ENCODE measurements around the gene NACC1.
A peak's percentile ranks its signal among the peaks of the same experiment; 100 is the strongest.

NACC1 gene

DNA sequence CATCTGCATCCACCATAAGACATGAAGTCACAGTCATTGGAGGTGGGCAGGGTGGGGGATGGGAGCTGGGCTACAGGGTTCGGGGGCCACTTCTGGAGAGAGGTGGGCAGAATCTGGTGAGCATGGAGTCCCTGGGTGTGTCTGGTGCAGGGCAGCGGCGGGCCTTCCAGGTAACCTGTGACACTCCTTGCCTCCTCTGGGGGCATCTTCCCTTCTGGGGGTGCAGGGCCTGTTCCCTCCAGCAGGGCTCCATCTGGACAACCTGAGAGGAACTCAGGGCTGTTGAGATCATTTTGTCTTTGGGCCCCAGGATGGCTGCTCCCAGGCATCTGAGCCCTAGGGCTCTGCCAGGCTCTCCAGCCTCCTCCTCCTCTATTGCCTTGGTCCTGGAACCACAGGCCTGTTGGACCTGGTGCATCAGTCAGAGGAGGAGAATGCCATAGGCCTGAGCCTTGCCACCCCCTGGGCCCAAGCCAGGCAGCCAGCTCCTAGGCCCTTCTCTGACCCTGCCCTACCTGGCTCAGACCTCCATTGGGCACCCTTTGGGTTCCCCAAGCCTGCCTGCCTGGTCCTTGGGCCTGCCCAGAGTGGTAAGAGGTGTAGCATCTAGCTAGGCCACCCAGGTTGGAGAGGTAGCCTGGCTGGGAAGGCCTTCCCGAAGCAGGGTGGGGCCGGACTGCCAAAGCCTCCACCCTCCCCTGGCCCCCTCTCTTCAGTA lies 28.8 kb upstream of the NACC1 start:
- peak; percentile 62 for DNase-seq

GRCh38 chr19:13089857-13090507 lies 28.1 kb upstream of the NACC1 start:
- DNase-seq, result no peak

GRCh38 chr19:13090511-13091231 lies 27.4 kb upstream of the NACC1 start:
- no peak for DNase-seq

DNA sequence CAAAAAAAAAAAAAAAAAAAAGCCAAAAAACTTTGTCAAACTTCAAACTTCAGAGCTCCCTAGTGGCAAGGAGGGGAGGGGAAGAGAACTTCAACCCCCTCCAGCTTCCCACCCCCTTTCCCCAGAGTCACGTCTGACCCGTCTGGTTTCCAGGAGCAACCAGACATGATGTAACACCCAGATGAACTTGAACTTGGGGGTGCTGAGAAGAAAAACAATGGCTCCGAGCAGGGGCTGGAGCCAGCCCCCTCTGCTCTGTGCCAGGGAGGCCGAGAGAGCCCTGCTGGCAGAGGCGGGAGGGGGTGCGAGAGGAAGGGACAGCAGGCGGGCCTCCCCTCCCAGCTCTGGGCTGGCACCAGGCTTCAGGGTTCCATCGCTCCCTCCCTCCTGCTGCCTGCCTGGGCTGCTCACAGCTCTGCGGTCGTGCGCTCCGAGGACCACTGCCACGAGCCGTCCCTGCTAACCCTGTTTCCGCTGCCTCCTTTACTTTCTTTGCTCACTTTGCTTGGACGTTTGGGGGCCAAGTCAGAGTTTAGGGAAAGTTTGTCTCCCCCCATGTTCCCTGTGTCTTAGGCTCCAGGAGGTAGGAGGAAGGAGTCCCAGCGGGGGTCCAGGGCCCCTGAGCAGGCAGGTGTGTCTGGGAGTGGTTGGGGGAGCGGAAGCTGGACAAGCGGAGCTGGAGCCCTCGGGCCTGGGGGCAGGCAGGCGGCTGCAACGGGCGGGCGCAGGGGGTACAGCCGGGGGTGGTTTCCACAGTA lies 26.5 kb upstream of the NACC1 start:
- no peak for DNase-seq

GRCh38 chr19:13092158-13092543 lies 25.9 kb upstream of the NACC1 start:
- DNase-seq, result no peak

DNA sequence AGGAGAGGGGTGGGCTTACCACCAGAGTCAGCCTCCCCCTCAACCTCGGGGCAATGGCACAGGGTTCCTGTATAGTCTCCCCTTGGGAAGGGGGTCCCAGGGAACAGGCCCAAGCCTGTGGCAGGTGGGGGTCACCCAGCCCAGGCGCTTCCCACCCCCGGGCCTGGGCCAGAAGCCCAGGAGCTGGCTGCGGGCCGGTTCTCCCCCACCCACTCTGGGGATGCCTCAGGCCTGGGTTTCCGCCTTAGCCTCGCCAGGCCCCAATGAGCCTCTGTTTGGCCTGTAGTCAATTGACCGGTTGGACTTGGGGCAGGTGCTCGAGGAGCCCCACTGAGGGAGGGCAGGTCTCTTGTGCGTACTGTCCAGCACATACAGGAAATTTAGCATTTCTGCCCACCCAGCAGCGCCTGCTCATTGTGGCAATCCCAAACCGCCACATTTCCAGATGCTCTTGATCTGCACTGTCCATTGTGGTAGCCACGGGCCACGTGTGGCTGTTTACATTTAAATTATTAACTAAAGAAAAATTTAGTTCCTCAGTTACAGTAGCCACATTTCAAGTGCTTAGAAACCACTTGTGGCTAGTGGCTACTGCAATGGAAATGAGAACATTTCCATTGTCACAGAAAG lies 25.3 kb upstream of the NACC1 start:
- DNase-seq, result no peak

GRCh38 chr19:13093407-13094105 lies 24.5 kb upstream of the NACC1 start:
- peak; percentile 87 for DNase-seq

DNA sequence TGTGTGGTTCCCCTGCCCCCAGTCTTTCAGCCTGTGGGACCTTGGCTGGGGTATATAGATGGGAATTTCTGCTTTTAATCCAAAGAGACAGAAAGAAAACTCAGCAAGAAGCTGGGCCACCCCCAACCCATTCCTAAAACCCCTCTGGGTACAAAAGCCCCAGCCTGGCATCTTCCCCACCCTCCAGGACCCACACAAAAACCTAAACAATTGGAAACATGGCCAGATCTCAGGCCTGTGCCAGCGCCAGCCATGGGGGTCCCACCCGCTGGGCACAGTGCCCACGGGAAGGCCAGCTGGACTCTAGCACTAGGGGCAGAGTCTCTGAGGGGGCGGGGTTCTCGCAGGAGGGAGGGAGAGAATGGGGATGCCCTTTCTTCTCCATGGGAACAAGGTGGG lies 24.0 kb upstream of the NACC1 start:
- no peak for DNase-seq

DNA sequence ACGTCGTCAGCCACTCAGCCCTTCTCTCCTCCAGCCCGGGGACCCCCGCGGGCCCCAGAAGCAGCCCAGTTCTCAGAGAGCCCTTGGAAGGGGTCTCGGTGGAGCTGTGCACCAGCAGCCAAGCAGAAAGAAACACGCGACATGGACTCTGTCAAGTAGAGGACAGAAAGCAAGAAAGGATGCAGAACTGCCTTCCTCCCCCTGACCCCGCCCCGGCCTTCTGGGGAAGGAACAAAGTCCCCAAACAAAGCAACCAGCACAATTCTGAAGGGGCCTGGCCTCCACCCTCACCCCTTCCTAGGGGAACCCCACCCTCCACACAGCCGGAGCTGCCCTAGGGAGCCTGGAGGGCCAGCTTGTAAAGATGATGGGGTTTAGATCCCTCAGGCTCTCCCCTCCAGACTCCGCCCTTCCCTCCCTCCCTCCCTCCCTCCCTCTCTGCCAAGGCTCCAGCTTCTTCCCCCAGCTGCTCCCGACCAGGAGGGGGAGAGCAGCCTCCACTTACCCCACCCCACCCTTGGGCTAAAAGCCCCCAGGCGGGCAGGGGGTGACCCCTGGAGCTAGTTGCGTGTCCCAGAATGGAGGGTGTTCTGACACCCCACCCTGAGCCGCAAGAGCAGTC lies 23.2 kb upstream of the NACC1 start:
- no peak for DNase-seq

GRCh38 chr19:13095393-13095784 lies 22.7 kb upstream of the NACC1 start:
- DNase-seq, result no peak

DNA sequence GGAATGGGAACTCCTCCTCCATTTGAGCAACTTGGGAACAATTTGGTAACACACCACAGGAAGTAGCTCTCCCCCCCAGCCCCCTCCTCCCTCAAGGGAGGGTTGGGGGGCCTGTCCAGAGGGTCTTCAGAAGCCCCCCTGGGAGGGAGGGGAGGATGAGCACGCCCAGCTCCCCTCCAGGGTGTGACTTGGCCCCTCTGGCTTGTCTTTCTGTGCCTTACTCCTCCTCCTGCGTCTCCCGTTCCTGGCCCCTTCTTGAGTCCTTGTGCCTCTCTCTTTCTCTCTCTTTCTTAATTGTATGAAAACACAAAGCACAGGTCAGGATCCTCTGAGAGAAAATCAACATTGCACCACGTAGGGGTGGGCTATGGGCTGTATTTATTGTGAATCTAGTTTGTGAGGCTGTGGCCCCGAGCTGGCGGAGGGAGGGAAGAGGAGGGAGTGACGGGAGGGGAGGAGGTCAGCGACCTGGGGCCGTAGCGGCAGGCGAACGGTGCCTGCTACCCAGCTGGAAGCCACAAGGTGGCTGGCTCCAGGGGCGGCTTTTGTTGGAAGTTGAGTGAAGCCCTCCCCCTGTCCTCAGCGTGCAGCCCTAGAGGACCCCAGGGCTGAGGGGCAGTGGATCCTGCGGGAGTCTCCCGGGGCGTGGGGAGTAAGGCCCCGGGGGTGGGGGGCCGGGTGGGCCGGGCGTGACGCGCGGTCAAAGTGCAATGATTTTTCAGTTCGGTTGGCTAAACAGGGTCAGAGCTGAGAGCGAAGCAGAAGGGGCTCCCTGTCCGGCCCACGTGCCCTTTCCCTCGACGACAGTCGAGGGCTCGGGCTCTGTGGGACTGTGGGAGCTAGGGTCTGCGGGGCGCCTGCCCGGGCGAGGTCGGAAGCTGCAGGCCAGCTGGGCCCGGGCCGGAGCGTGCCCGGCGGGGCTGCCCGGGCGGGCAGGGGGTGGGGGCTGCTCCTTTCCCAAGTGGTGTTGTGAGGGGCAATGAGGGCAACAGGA lies 21.8 kb upstream of the NACC1 start:
- peak; percentile 44 for DNase-seq

DNA sequence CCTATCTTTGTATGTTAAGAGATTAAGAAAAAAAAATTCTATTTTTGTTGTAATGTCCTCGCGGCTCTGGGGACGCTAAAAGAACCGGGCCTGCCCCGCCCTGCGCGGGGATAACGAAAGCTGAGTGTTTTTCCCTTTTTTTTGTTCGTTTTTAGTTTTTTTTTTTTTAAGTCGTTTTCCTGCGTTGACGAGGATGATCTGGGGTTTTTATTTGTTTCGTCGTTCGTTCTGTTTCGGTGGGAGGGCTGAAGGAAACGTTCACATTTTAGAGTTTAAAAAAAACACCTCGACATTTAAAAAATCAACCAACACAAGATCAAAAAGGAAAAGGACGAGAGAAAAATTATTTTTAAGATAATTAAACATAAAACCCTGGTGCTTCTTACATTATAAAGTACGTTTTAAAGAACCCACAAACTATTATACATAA lies 21.0 kb upstream of the NACC1 start:
- no peak for DNase-seq

- DNase-seq, result peak; percentile 42
These were observed 20.4 kb upstream of the NACC1 start for GRCh38 chr19:13097463-13098258.

- peak; percentile 34 for DNase-seq
These were observed 19.6 kb upstream of the NACC1 start for GRCh38 chr19:13098277-13099072.

GRCh38 chr19:13099073-13099999 lies 18.7 kb upstream of the NACC1 start:
- DNase-seq, result peak; percentile 83

DNA sequence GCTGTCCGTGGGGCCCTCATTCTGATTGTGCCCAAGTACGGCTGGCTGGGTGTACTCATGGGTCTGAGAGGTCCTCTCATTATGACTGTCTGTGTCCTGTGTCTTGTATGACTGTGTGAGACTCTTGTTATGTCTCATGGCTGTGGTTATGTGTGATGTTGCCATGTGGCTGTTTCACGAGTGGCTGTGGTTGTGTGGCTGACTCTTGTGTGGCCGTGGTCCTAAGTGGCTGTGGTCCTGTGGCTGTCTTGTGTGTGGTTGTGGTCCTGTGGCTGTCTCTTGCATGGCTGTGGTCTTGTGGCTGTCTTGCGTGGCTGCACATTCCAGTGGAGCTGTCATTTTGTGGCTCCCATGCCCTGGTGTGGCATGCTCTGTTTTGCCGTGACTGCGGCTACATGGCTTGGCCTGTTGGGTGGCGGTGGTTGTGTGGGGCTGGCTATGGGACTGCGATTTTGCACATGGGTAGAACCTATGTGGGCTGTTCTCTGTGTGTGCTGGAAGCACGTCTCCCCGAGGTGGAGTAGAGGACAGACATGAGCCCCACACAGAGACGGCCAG lies 18.0 kb upstream of the NACC1 start:
- DNase-seq, result peak; percentile 80
